Chondrocyte (in vitro differentiated cells): ENCODE measurements around the gene CSNK2A1. TPM values are rescaled to one million over a fixed set of nuclear protein-coding genes. Genes with fewer than 3 reads are reported as not detected.
"Not testable (repeated sequence)": the region's sequence is repeated elsewhere in the genome, so short reads cannot be mapped to it uniquely, and the experiment has no call there.

Experiments
- DNase-seq: peaks from one replicate; pipeline ENCODE4 v3.0.0; 2021; ENCODE audit warnings: mixed read lengths, low spot score
- H3K27ac Mint-ChIP-seq: one replicate; pipeline ENCODE4 v1.8.0; 2021; ENCODE audit warnings: mild to moderate bottlenecking, moderate library complexity, mixed read lengths; ENCODE audit not compliant: unreplicated experiment
- H3K27me3 Mint-ChIP-seq: 2 replicates; pipeline ENCODE4 v1.8.0; 2021; ENCODE audit warnings: low read depth, mixed read lengths
- H3K36me3 Mint-ChIP-seq: 2 replicates; pipeline ENCODE4 v1.8.0; 2021; ENCODE audit warnings: low read depth, mixed read lengths
- H3K4me1 Mint-ChIP-seq: 2 replicates; pipeline ENCODE4 v1.8.0; 2021; ENCODE audit warnings: low read depth, mild to moderate bottlenecking, mixed read lengths
- H3K4me3 Mint-ChIP-seq: one replicate; pipeline ENCODE4 v1.8.0; 2021; ENCODE audit warnings: mild to moderate bottlenecking, moderate library complexity, mixed read lengths; ENCODE audit not compliant: unreplicated experiment
- H3K9me3 Mint-ChIP-seq: 2 replicates; pipeline ENCODE4 v1.8.0; 2021; ENCODE audit warnings: low read depth, mixed read lengths
- CTCF ChIP-seq: fragments of 200-600 bp; sonication (generic); IDR thresholded peaks from 2 replicates; pipeline ENCODE4 v1.5.0; 2021; ENCODE audit warnings: antibody characterized with exemption, mild to moderate bottlenecking, moderate library complexity
- total RNA-seq: library from RNA; stranded (reverse); gene quantifications from 3 replicates; pipeline ENCODE4 v1.2.1, GENCODE V29; 2021

Gene CSNK2A1
- total RNA-seq, 1 donor from 2014 or later: 122 TPM

GRCh38 chr20:461254-462198 is 82.1 kb downstream of the CSNK2A1 start:
- Mint-ChIP-seq H3K36me3 (peaks cover 1% of the 10 kb centered on the region), H3K4me3 (peak overlapping the region; percentile 95), H3K27me3 (no peaks in the 10 kb centered on the region), H3K9me3 (no peaks in the 10 kb centered on the region), H3K27ac (peak overlapping the region; percentile 97), H3K4me1 (peaks cover 42% of the 10 kb centered on the region)
- no peak for DNase-seq
- no peak for TF ChIP-seq CTCF

GRCh38 chr20:460707-461106 is 82.9 kb downstream of the CSNK2A1 start:
- H3K27me3 Mint-ChIP-seq: no peaks in the 10 kb centered on the region
- peak overlapping the region; percentile 90 for H3K27ac Mint-ChIP-seq
- H3K4me1 Mint-ChIP-seq: peaks cover 42% of the 10 kb centered on the region
- DNase-seq: no peak
- no peak for TF ChIP-seq CTCF
- no peaks in the 10 kb centered on the region for H3K9me3 Mint-ChIP-seq
- peaks cover 1% of the 10 kb centered on the region for H3K36me3 Mint-ChIP-seq
- H3K4me3 Mint-ChIP-seq: peak overlapping the region; percentile 95

GRCh38 chr20:460180-460579 is 83.4 kb downstream of the CSNK2A1 start:
- TF ChIP-seq CTCF: no peak
- peaks cover 42% of the 10 kb centered on the region for H3K4me1 Mint-ChIP-seq
- peaks cover 1% of the 10 kb centered on the region for H3K36me3 Mint-ChIP-seq
- H3K4me3 Mint-ChIP-seq: peak overlapping the region; percentile 95
- H3K27me3 Mint-ChIP-seq: no peaks in the 10 kb centered on the region
- H3K9me3 Mint-ChIP-seq: no peaks in the 10 kb centered on the region
- no peak for DNase-seq
- H3K27ac Mint-ChIP-seq: peak overlapping the region; percentile 90

GRCh38 chr20:458776-459175 is 84.8 kb downstream of the CSNK2A1 start:
- no peak overlapping the region for H3K4me3 Mint-ChIP-seq
- H3K27me3 Mint-ChIP-seq: no peaks in the 10 kb centered on the region
- H3K4me1 Mint-ChIP-seq: peaks cover 42% of the 10 kb centered on the region
- no peak for DNase-seq
- peaks cover 1% of the 10 kb centered on the region for H3K36me3 Mint-ChIP-seq
- TF ChIP-seq CTCF: no peak
- H3K27ac Mint-ChIP-seq: no peak overlapping the region
- no peaks in the 10 kb centered on the region for H3K9me3 Mint-ChIP-seq

GRCh38 chr20:454951-455350 is 88.6 kb downstream of the CSNK2A1 start:
- no peak for DNase-seq
- no peaks in the 10 kb centered on the region for H3K36me3 Mint-ChIP-seq

GRCh38 chr20:452021-452420 is 91.6 kb downstream of the CSNK2A1 start:
- not testable (repeated sequence) for H3K4me1 Mint-ChIP-seq

More at GRCh38 chr20:454951-455350, 88.6 kb downstream of the CSNK2A1 start:
- Mint-ChIP-seq H3K27ac (no peak overlapping the region), H3K27me3 (no peaks in the 10 kb centered on the region), H3K4me3 (no peak overlapping the region), H3K4me1 (peaks cover 21% of the 10 kb centered on the region), H3K9me3 (no peaks in the 10 kb centered on the region)
- TF ChIP-seq CTCF: no peak

More at GRCh38 chr20:452021-452420, 91.6 kb downstream of the CSNK2A1 start:
- not testable (repeated sequence) for H3K36me3 Mint-ChIP-seq, H3K4me3 Mint-ChIP-seq, H3K27ac Mint-ChIP-seq, H3K27me3 Mint-ChIP-seq, H3K9me3 Mint-ChIP-seq, DNase-seq
